NCI-H345 treated with DMSO at 0.1 percent for 48 hours (cell line): ENCODE data around the gene PIH1D1.
"Not testable (repeated sequence)": the region's sequence is repeated elsewhere in the genome, so short reads cannot be mapped to it uniquely, and the experiment has no call there.

Source experiments
- DNase-seq: peaks from one replicate; lab custom pipeline; 2025; ENCODE audit not compliant: unreplicated experiment; lab: John Stamatoyannopoulos, UW

Gene PIH1D1

GRCh38 chr19:49481020-49481683 is 29.5 kb upstream of the PIH1D1 start:
- no peak for DNase-seq

GRCh38 chr19:49479975-49480628 is 28.5 kb upstream of the PIH1D1 start:
- no peak for DNase-seq

GRCh38 chr19:49475995-49476880 is 24.6 kb upstream of the PIH1D1 start:
- DNase-seq = no peak

GRCh38 chr19:49475191-49475917 is 23.7 kb upstream of the PIH1D1 start:
- DNase-seq = no peak

- DNase-seq = no peak
Observed at GRCh38 chr19:49474542-49474924, 22.9 kb upstream of the PIH1D1 start.

GRCh38 chr19:49473868-49474541 is 22.4 kb upstream of the PIH1D1 start, which contains the start of gene FLT3LG:
FLT3LG (plus strand) TSS chr19:49474215; CDS start chr19:49474640, 425 bp downstream.
- DNase-seq = peak; percentile 14

GRCh38 chr19:49473501-49473867 is 21.9 kb upstream of the PIH1D1 start:
- not testable (repeated sequence) for DNase-seq

- DNase-seq = no peak
Observed at GRCh38 chr19:49472936-49473335, 21.3 kb upstream of the PIH1D1 start.

GRCh38 chr19:49470615-49470978 is 19.0 kb upstream of the PIH1D1 start:
- no peak for DNase-seq

- DNase-seq = no peak
Observed at GRCh38 chr19:49469828-49470614, 18.4 kb upstream of the PIH1D1 start.

- no peak for DNase-seq
Observed at GRCh38 chr19:49468746-49469447, 17.3 kb upstream of the PIH1D1 start.

GRCh38 chr19:49468199-49468598 is 16.6 kb upstream of the PIH1D1 start:
- no peak for DNase-seq

- no peak for DNase-seq
Observed at GRCh38 chr19:49465371-49465770, 13.8 kb upstream of the PIH1D1 start.

GRCh38 chr19:49463960-49464740 is 12.5 kb upstream of the PIH1D1 start:
- no peak for DNase-seq

GRCh38 chr19:49462492-49462891 is 10.9 kb upstream of the PIH1D1 start:
- DNase-seq = no peak

- DNase-seq = no peak
Observed at GRCh38 chr19:49461656-49462055, 10.0 kb upstream of the PIH1D1 start.

- DNase-seq = not testable (repeated sequence)
Observed at GRCh38 chr19:49461130-49461529, 9.5 kb upstream of the PIH1D1 start.

- DNase-seq = no peak
Observed at GRCh38 chr19:49459388-49459787, 7.8 kb upstream of the PIH1D1 start.

GRCh38 chr19:49458567-49458903 is 6.9 kb upstream of the PIH1D1 start:
- DNase-seq = no peak
